WTC11 (cell line): Measurements from ENCODE around the gene MAP7D1. TPM values are rescaled to one million over a fixed set of nuclear protein-coding genes. Genes with fewer than 3 reads are reported as not detected.

Experiments
- ATAC-seq: fragments of 200-7000 bp; cut with Tn5 transposase; 2 replicates; pipeline ENCODE4 v1.10.0; 2021; ENCODE audit warnings: mild to moderate bottlenecking, moderate library complexity
- CTCF ChIA-PET: fragments of 300-600 bp; sonication (Branson Sonifier 250); formaldehyde crosslinking; loops from one replicate; lab custom pipeline; 2021; ENCODE audit warnings: antibody characterized with exemption; lab: Charles Lee
- POLR2A ChIA-PET: fragments of 350-600 bp; sonication (Branson Sonifier 250); formaldehyde crosslinking; loops from one replicate; lab custom pipeline; 2021; ENCODE audit warnings: antibody characterized with exemption; lab: Charles Lee
- DNase-seq: peaks from one replicate; pipeline ENCODE4 v3.0.0; 2021; ENCODE audit warnings: low spot score
- H3K27ac Mint-ChIP-seq: 2 replicates; pipeline ENCODE4 v1.8.0; 2021; ENCODE audit warnings: mixed read lengths
- H3K27me3 Mint-ChIP-seq: 2 replicates; pipeline ENCODE4 v1.8.0; 2021; ENCODE audit warnings: low read depth, mild to moderate bottlenecking, moderate library complexity, mixed read lengths
- H3K36me3 Mint-ChIP-seq: 2 replicates; pipeline ENCODE4 v1.8.0; 2021; ENCODE audit warnings: mixed read lengths
- H3K4me1 Mint-ChIP-seq: 2 replicates; pipeline ENCODE4 v1.8.0; 2022; ENCODE audit warnings: mixed read lengths
- H3K4me3 Mint-ChIP-seq: 2 replicates; pipeline ENCODE4 v1.8.0; 2021; ENCODE audit warnings: mild to moderate bottlenecking, moderate library complexity, mixed read lengths
- H3K9me3 Mint-ChIP-seq: 2 replicates; pipeline ENCODE4 v1.8.0; 2021; ENCODE audit warnings: mixed read lengths
- EMX1 ChIP-seq: fragments of 250-450 bp; sonication (Bioruptor Pico); IDR thresholded peaks from 2 replicates; pipeline ENCODE4 v1.8.0; 2021; ENCODE audit warnings: mild to moderate bottlenecking
- GABPB1 ChIP-seq: sonication (generic); formaldehyde crosslinking; IDR thresholded peaks from 2 replicates; pipeline ENCODE4 v1.8.1; 2023; ENCODE audit warnings: mild to moderate bottlenecking, missing genetic modification reagents
- KAT7 ChIP-seq: sonication (generic); formaldehyde crosslinking; IDR thresholded peaks from 2 replicates; pipeline ENCODE4 v1.8.1; 2023; ENCODE audit warnings: missing genetic modification reagents, mild to moderate bottlenecking, borderline replicate concordance
- NFATC4 ChIP-seq: fragments of 250-450 bp; sonication (Bioruptor Pico); IDR thresholded peaks from 2 replicates; pipeline ENCODE4 v1.9.0; 2021; ENCODE audit warnings: mild to moderate bottlenecking
- RORB ChIP-seq: fragments of 250-450 bp; sonication (Bioruptor Pico); IDR thresholded peaks from 2 replicates; pipeline ENCODE4 v1.9.0; 2021; ENCODE audit warnings: mild to moderate bottlenecking
- TCF7 ChIP-seq: sonication (generic); formaldehyde crosslinking; IDR thresholded peaks from 2 replicates; pipeline ENCODE4 v1.8.0; 2022; ENCODE audit warnings: mild to moderate bottlenecking, low read depth, missing genetic modification reagents, moderate library complexity
- TP53 ChIP-seq: sonication (generic); formaldehyde crosslinking; IDR thresholded peaks from 2 replicates; pipeline ENCODE4 v1.8.1; 2023; ENCODE audit warnings: mild to moderate bottlenecking, missing genetic modification reagents
- ZNF219 ChIP-seq: sonication (generic); formaldehyde crosslinking; IDR thresholded peaks from 2 replicates; pipeline ENCODE4 v1.8.0; 2023; ENCODE audit warnings: missing genetic modification reagents, mild to moderate bottlenecking, borderline replicate concordance
- ZNF263 ChIP-seq: sonication (generic); formaldehyde crosslinking; IDR thresholded peaks from 2 replicates; pipeline ENCODE4 v1.8.1; 2022; ENCODE audit warnings: low read depth, mild to moderate bottlenecking, moderate library complexity, missing genetic modification reagents
- ZNF396 ChIP-seq: fragments of 250-450 bp; sonication (Bioruptor Pico); IDR thresholded peaks from 2 replicates; pipeline ENCODE4 v1.8.0; 2021; ENCODE audit warnings: mild to moderate bottlenecking, moderate library complexity, borderline replicate concordance
- ZNF423 ChIP-seq: fragments of 250-450 bp; sonication (Bioruptor Pico); IDR thresholded peaks from 2 replicates; pipeline ENCODE4 v2.1.2; 2022; ENCODE audit warnings: mild to moderate bottlenecking, moderate library complexity
- total RNA-seq: library from RNA; stranded (reverse); gene quantifications from 3 replicates; pipeline ENCODE4 v1.2.3, GENCODE V29; 2021
- TF ChIP-seq, protein P1 (sequence below): fragments of 250-450 bp; sonication (Bioruptor Pico); IDR thresholded peaks from 2 replicates; pipeline ENCODE4 v2.1.2; 2022; ENCODE audit warnings: mild to moderate bottlenecking, moderate library complexity
- TF ChIP-seq, protein P2 (sequence below): sonication (generic); formaldehyde crosslinking; IDR thresholded peaks from 2 replicates; pipeline ENCODE4 v1.8.1; 2023; ENCODE audit warnings: mild to moderate bottlenecking, missing genetic modification reagents, borderline replicate concordance
- TF ChIP-seq, protein P3 (sequence below): sonication (generic); formaldehyde crosslinking; IDR thresholded peaks from 2 replicates; pipeline ENCODE4 v1.8.0; 2022; ENCODE audit warnings: mild to moderate bottlenecking, missing genetic modification reagents
- TF ChIP-seq, protein P4 (sequence below): sonication (generic); formaldehyde crosslinking; IDR thresholded peaks from 2 replicates; pipeline ENCODE4 v1.8.0; 2022; ENCODE audit warnings: mild to moderate bottlenecking, missing genetic modification reagents
- TF ChIP-seq, protein P5 (sequence below): sonication (generic); formaldehyde crosslinking; conservative IDR thresholded peaks from 2 replicates; pipeline ENCODE4 v1.8.1; 2023; ENCODE audit warnings: mild to moderate bottlenecking, low read depth, missing genetic modification reagents, moderate library complexity
- TF ChIP-seq, protein P6 (sequence below): fragments of 200-600 bp; IDR thresholded peaks from 2 replicates; pipeline ENCODE4 v1.8.0; 2022; ENCODE audit warnings: antibody characterized with exemption
- TF ChIP-seq, protein P7 (sequence below): sonication (generic); formaldehyde crosslinking; IDR thresholded peaks from 2 replicates; pipeline ENCODE4 v1.8.1; 2023; ENCODE audit warnings: mild to moderate bottlenecking, missing genetic modification reagents, moderate library complexity

Gene MAP7D1
- total RNA-seq, 1 experiment from 2014 or later = 88.7 TPM

DNA sequence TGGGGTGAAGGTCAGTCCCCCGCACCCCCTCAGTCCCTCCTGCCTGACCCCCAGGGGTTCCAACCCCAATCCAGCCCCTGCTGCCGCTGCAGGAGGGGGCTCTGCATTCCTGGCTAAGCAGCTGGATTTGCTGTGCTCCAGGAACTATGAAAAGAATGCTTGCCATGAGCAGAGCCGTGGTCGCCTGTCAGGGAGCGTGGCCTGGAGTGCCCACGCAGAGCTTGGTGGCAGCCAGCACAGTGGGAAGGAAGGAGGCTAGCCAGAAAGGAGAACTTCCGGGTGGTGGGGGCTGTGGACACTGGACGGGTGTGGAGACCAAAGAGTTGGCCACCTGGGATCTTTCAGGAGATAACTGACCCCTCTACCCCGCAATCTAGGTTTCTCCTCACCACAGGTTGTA lies 36.5 kb upstream of the MAP7D1 start (continued):
- TF ChIP-seq, protein P1, sequence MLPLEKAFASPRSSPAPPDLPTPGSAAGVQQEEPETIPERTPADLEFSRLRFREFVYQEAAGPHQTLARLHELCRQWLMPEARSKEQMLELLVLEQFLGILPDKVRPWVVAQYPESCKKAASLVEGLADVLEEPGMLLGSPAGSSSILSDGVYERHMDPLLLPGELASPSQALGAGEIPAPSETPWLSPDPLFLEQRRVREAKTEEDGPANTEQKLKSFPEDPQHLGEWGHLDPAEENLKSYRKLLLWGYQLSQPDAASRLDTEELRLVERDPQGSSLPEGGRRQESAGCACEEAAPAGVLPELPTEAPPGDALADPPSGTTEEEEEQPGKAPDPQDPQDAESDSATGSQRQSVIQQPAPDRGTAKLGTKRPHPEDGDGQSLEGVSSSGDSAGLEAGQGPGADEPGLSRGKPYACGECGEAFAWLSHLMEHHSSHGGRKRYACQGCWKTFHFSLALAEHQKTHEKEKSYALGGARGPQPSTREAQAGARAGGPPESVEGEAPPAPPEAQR = no peak
- TF ChIP-seq ZNF219 (CRISPR knock-in tag) (no peak), TCF7 (no peak), TP53 (CRISPR knock-in tag) (no peak), ZNF396 (CRISPR knock-in tag) (no peak)
- TF ChIP-seq, protein P2, sequence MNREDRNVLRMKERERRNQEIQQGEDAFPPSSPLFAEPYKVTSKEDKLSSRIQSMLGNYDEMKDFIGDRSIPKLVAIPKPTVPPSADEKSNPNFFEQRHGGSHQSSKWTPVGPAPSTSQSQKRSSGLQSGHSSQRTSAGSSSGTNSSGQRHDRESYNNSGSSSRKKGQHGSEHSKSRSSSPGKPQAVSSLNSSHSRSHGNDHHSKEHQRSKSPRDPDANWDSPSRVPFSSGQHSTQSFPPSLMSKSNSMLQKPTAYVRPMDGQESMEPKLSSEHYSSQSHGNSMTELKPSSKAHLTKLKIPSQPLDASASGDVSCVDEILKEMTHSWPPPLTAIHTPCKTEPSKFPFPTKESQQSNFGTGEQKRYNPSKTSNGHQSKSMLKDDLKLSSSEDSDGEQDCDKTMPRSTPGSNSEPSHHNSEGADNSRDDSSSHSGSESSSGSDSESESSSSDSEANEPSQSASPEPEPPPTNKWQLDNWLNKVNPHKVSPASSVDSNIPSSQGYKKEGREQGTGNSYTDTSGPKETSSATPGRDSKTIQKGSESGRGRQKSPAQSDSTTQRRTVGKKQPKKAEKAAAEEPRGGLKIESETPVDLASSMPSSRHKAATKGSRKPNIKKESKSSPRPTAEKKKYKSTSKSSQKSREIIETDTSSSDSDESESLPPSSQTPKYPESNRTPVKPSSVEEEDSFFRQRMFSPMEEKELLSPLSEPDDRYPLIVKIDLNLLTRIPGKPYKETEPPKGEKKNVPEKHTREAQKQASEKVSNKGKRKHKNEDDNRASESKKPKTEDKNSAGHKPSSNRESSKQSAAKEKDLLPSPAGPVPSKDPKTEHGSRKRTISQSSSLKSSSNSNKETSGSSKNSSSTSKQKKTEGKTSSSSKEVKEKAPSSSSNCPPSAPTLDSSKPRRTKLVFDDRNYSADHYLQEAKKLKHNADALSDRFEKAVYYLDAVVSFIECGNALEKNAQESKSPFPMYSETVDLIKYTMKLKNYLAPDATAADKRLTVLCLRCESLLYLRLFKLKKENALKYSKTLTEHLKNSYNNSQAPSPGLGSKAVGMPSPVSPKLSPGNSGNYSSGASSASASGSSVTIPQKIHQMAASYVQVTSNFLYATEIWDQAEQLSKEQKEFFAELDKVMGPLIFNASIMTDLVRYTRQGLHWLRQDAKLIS (CRISPR knock-in tag) = no peak
- TF ChIP-seq, protein P3, sequence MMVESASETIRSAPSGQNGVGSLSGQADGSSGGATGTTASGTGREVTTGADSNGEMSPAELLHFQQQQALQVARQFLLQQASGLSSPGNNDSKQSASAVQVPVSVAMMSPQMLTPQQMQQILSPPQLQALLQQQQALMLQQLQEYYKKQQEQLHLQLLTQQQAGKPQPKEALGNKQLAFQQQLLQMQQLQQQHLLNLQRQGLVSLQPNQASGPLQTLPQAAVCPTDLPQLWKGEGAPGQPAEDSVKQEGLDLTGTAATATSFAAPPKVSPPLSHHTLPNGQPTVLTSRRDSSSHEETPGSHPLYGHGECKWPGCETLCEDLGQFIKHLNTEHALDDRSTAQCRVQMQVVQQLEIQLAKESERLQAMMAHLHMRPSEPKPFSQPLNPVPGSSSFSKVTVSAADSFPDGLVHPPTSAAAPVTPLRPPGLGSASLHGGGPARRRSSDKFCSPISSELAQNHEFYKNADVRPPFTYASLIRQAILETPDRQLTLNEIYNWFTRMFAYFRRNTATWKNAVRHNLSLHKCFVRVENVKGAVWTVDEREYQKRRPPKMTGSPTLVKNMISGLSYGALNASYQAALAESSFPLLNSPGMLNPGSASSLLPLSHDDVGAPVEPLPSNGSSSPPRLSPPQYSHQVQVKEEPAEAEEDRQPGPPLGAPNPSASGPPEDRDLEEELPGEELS (CRISPR knock-in tag) = no peak
- TF ChIP-seq, protein P4, sequence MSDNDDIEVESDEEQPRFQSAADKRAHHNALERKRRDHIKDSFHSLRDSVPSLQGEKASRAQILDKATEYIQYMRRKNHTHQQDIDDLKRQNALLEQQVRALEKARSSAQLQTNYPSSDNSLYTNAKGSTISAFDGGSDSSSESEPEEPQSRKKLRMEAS (CRISPR knock-in tag) = no peak

DNA sequence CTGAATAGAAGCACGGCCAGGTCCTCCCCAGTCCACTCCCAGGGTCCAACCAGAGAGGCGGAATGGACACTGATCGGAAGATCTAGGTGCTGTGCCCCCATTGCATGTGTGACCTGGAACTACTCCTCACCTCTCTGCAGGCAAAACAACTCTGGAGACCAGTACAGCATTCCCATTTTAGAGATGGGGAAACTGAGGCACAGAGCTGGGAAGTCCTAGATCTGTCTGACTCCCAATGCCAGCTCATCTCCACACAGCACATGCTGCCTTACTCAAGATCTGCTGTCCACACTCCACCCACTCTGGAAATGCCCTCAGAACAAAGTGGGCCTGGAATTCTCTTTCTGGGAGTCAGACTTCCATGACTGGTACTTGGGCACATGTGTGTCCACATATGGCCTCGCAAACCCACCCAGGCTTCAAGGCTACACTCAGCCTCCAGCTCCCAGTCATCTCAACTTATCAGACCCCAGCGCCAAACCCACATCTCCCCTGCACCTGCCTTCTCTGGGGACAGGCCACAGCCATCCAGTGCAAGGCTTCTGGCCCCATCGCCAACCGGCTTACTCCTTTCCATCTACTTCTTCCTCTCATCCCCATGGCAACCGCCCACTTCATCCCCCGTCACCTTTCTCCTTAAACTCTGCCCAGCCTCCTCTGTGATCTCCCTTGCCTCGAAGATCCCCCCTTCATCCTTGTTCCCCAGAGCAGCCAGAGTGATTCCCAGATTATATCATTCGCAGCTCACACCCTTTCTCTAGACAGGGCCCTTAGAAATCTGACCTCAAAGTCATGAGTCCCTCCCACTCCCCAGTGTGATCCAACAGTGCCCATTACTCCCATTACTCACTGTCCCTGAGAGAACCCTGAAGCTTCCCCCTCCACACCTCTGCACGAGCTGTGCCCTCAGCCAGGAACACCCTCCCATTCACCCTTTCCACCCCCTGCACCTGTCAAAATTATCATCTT lies 33.6 kb upstream of the MAP7D1 start:
- Mint-ChIP-seq H3K27ac (no peak overlapping the region), H3K4me1 (peaks cover 13% of the 10 kb centered on the region), H3K36me3 (no peaks in the 10 kb centered on the region)

More for the DNA sequence above, 33.6 kb upstream of the MAP7D1 start:
- H3K9me3 Mint-ChIP-seq = no peaks in the 10 kb centered on the region
- CTCF ChIA-PET = interaction anchor here (0.6 to 1.6 kb wide), 3 partner anchors 12 to 25 kb away, joined by 3 to 8 read pairs (median 3); no protein-coding TSS in a partner anchor
- peaks cover 40% of the 10 kb centered on the region for H3K27me3 Mint-ChIP-seq
- no peak overlapping the region for H3K4me3 Mint-ChIP-seq
- no peak for ATAC-seq
- no peak for DNase-seq
- POLR2A ChIA-PET = no interaction called here
- no peak for TF ChIP-seq EMX1 (CRISPR knock-in tag)
- TF ChIP-seq, protein P5, sequence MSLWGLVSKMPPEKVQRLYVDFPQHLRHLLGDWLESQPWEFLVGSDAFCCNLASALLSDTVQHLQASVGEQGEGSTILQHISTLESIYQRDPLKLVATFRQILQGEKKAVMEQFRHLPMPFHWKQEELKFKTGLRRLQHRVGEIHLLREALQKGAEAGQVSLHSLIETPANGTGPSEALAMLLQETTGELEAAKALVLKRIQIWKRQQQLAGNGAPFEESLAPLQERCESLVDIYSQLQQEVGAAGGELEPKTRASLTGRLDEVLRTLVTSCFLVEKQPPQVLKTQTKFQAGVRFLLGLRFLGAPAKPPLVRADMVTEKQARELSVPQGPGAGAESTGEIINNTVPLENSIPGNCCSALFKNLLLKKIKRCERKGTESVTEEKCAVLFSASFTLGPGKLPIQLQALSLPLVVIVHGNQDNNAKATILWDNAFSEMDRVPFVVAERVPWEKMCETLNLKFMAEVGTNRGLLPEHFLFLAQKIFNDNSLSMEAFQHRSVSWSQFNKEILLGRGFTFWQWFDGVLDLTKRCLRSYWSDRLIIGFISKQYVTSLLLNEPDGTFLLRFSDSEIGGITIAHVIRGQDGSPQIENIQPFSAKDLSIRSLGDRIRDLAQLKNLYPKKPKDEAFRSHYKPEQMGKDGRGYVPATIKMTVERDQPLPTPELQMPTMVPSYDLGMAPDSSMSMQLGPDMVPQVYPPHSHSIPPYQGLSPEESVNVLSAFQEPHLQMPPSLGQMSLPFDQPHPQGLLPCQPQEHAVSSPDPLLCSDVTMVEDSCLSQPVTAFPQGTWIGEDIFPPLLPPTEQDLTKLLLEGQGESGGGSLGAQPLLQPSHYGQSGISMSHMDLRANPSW (CRISPR knock-in tag) = no peak
- TF ChIP-seq, protein P6, sequence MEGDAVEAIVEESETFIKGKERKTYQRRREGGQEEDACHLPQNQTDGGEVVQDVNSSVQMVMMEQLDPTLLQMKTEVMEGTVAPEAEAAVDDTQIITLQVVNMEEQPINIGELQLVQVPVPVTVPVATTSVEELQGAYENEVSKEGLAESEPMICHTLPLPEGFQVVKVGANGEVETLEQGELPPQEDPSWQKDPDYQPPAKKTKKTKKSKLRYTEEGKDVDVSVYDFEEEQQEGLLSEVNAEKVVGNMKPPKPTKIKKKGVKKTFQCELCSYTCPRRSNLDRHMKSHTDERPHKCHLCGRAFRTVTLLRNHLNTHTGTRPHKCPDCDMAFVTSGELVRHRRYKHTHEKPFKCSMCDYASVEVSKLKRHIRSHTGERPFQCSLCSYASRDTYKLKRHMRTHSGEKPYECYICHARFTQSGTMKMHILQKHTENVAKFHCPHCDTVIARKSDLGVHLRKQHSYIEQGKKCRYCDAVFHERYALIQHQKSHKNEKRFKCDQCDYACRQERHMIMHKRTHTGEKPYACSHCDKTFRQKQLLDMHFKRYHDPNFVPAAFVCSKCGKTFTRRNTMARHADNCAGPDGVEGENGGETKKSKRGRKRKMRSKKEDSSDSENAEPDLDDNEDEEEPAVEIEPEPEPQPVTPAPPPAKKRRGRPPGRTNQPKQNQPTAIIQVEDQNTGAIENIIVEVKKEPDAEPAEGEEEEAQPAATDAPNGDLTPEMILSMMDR = no peak
- no peak for TF ChIP-seq GABPB1 (CRISPR knock-in tag)
- no peak for TF ChIP-seq ZNF423 (CRISPR knock-in tag)
- TF ChIP-seq RORB (CRISPR knock-in tag) = no peak
- no peak for TF ChIP-seq TP53 (CRISPR knock-in tag)
- TF ChIP-seq, protein P1 = no peak
- no peak for TF ChIP-seq ZNF263
- TF ChIP-seq, protein P7, sequence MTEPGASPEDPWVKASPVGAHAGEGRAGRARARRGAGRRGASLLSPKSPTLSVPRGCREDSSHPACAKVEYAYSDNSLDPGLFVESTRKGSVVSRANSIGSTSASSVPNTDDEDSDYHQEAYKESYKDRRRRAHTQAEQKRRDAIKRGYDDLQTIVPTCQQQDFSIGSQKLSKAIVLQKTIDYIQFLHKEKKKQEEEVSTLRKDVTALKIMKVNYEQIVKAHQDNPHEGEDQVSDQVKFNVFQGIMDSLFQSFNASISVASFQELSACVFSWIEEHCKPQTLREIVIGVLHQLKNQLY = no peak
- no peak for TF ChIP-seq KAT7
- no peak for TF ChIP-seq NFATC4 (CRISPR knock-in tag)
